ENCODE data around the gene CBLN4.

- TF ChIP-seq POLR2A (IDR thresholded peaks at IDR 0.05) (no peak), CTCF (IDR thresholded peaks at IDR 0.05) (no peak)
These were observed 43.7 kb downstream of the CBLN4 start for GRCh38 chr20:55961376-55962330.

Measured in thyroid gland (tissue), 4 donors.